Epithelial cell of proximal tubule (primary cell): Measurements from ENCODE around the gene PROX1. TPM values are rescaled to one million over a fixed set of nuclear protein-coding genes. Genes with fewer than 3 reads are reported as not detected.

Source experiments
- DNase-seq: peaks from one replicate; pipeline ENCODE4 v3.0.0-alpha.2; 2011; ENCODE audit warnings: low read depth
- H3K4me3 ChIP-seq: 2 replicates; pipeline ENCODE4 v1.5.1; 2011; ENCODE audit warnings: low read depth, mild to moderate bottlenecking, low read length
- CTCF ChIP-seq: conservative IDR thresholded peaks from 2 replicates; pipeline ENCODE4 v1.5.1; 2012; ENCODE audit warnings: low read depth, mild to moderate bottlenecking, low read length
- total RNA-seq: library from RNA; depleted of rRNA; stranded (reverse); fragments of >200 nt; gene quantifications from 2 replicates; pipeline ENCODE4 v1.2.3, GENCODE V29; 2015

The PROX1 gene
- total RNA-seq, 1 donor from 2014 or later: 0.06 TPM

- no peak overlapping the region for H3K4me3 ChIP-seq
- TF ChIP-seq CTCF: no peak
- no peak for DNase-seq
Measured at GRCh38 chr1:213997772-213998107, 10.0 kb downstream of the PROX1 start.

- DNase-seq: no peak
- no peak overlapping the region for H3K4me3 ChIP-seq
- no peak for TF ChIP-seq CTCF
Measured at GRCh38 chr1:213998785-213999184, 11.0 kb downstream of the PROX1 start.

- no peak for DNase-seq
- no peak for TF ChIP-seq CTCF
- H3K4me3 ChIP-seq: no peak overlapping the region
Measured at GRCh38 chr1:213999732-214000131, 12.0 kb downstream of the PROX1 start.

GRCh38 chr1:214002060-214002459 lies 14.3 kb downstream of the PROX1 start:
- TF ChIP-seq CTCF: no peak
- DNase-seq: no peak
- no peak overlapping the region for H3K4me3 ChIP-seq

- no peak overlapping the region for H3K4me3 ChIP-seq
- no peak for DNase-seq
- TF ChIP-seq CTCF: no peak
Measured at GRCh38 chr1:214002472-214002871, 14.7 kb downstream of the PROX1 start.

GRCh38 chr1:214003233-214003632 lies 15.5 kb downstream of the PROX1 start:
- H3K4me3 ChIP-seq: no peak overlapping the region
- no peak for TF ChIP-seq CTCF
- DNase-seq: no peak

- DNase-seq: no peak
- no peak for TF ChIP-seq CTCF
- H3K4me3 ChIP-seq: no peak overlapping the region
Measured at GRCh38 chr1:214004014-214004413, 16.2 kb downstream of the PROX1 start.
